ENCODE measurements around the gene CSF3R.

CSF3R gene

GRCh38 chr1:36458910-36459309 is 23.8 kb downstream of the CSF3R start:
- no peak for DNase-seq (ENCODE audit: low read depth, low spot score)
- no peak overlapping the region for H3K4me3 ChIP-seq (ENCODE audit: low read depth, low read length)
- in situ Hi-C loops (cut with HindIII; ENCODE audit: low sequenced_read_pairs) = no loop called here
- TF ChIP-seq, protein P1, sequence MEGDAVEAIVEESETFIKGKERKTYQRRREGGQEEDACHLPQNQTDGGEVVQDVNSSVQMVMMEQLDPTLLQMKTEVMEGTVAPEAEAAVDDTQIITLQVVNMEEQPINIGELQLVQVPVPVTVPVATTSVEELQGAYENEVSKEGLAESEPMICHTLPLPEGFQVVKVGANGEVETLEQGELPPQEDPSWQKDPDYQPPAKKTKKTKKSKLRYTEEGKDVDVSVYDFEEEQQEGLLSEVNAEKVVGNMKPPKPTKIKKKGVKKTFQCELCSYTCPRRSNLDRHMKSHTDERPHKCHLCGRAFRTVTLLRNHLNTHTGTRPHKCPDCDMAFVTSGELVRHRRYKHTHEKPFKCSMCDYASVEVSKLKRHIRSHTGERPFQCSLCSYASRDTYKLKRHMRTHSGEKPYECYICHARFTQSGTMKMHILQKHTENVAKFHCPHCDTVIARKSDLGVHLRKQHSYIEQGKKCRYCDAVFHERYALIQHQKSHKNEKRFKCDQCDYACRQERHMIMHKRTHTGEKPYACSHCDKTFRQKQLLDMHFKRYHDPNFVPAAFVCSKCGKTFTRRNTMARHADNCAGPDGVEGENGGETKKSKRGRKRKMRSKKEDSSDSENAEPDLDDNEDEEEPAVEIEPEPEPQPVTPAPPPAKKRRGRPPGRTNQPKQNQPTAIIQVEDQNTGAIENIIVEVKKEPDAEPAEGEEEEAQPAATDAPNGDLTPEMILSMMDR (IDR thresholded peaks at IDR 0.05; ENCODE audit: low read depth, low read length) = no peak

- DNase-seq (ENCODE audit: low read depth, low spot score) = no peak
- in situ Hi-C loops (cut with HindIII; ENCODE audit: low sequenced_read_pairs) = no loop called here
- TF ChIP-seq, protein P1 (IDR thresholded peaks at IDR 0.05; ENCODE audit: low read depth, low read length) = no peak
- no peak overlapping the region for H3K4me3 ChIP-seq (ENCODE audit: low read depth, low read length)
Measured at GRCh38 chr1:36457691-36458090, 25.0 kb downstream of the CSF3R start.

GRCh38 chr1:36456391-36456928 is 26.3 kb downstream of the CSF3R start:
- DNase-seq (ENCODE audit: low read depth, low spot score) = no peak
- H3K4me3 ChIP-seq (ENCODE audit: low read depth, low read length) = no peak overlapping the region
- TF ChIP-seq, protein P1 (IDR thresholded peaks at IDR 0.05; ENCODE audit: low read depth, low read length) = no peak
- in situ Hi-C loops (cut with HindIII; ENCODE audit: low sequenced_read_pairs) = no loop called here

- in situ Hi-C loops (cut with HindIII; ENCODE audit: low sequenced_read_pairs) = no loop called here
- H3K4me3 ChIP-seq (ENCODE audit: low read depth, low read length) = no peak overlapping the region
- TF ChIP-seq, protein P1 (IDR thresholded peaks at IDR 0.05; ENCODE audit: low read depth, low read length) = no peak
- DNase-seq (ENCODE audit: low read depth, low spot score) = no peak
Measured at GRCh38 chr1:36455386-36455785, 27.3 kb downstream of the CSF3R start.

DNA sequence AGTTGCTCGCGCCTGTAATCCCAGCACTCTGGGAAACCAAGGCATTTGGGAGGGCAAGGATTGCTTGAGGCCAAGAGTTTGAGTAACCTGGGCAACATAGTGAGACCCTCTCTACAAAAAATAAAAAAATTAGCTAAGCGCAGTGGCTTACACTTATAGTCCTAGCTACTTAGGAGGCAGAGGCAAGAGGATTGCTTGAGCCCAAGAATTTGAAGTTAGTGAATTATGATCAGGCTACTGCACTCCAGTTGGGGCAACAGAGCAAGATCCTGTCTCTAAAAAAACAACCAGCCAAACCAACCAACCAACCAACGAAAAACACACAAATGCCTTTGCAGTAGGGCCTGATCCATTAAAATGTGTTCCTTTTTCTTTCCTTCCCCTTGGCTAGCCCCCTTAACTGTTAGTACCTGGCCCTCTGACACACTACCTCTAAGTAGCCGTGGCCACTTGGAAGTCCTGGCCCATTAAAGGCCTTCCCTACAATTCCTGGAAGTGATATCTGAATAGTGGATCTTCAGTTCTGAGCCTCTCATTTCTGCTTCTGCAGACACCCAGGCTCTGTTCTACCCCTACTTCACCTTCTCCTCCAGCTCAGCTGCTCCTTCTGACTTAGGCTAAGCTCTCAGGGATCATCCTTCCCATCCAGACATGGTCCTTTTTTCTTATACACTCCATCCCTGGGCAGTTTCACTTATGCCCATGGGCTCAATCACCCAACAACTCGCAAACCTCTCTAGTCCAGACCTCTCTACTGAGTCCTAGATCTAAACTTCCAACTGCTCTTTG is 28.9 kb downstream of the CSF3R start:
- H3K4me3 ChIP-seq (ENCODE audit: low read depth, low read length) = no peak overlapping the region
- no peak for DNase-seq (ENCODE audit: low read depth, low spot score)
- in situ Hi-C loops (cut with HindIII; ENCODE audit: low sequenced_read_pairs) = no loop called here
- TF ChIP-seq, protein P1 (IDR thresholded peaks at IDR 0.05; ENCODE audit: low read depth, low read length) = no peak

GRCh38 chr1:36453051-36453450 is 29.7 kb downstream of the CSF3R start:
- DNase-seq (ENCODE audit: low read depth, low spot score) = no peak
- in situ Hi-C loops (cut with HindIII; ENCODE audit: low sequenced_read_pairs) = no loop called here
- no peak overlapping the region for H3K4me3 ChIP-seq (ENCODE audit: low read depth, low read length)
- TF ChIP-seq, protein P1 (IDR thresholded peaks at IDR 0.05; ENCODE audit: low read depth, low read length) = no peak

Data from astrocyte of the spinal cord (primary cell).